Transverse colon (tissue), 4 donors: ENCODE data around the gene LIPN. TPM values are rescaled to one million over a fixed set of nuclear protein-coding genes. Genes with fewer than 3 reads are reported as not detected.

Experiments
- DNase-seq: peaks from one replicate; pipeline ENCODE4 v3.0.0-alpha.2; 2019
- H3K27ac ChIP-seq, 4 donors: fragments of 200-600 bp; sonication (generic); 2 replicates each; pipeline ENCODE4 v1.5.1; 2016 to 2018; ENCODE audit warnings: inconsistent platforms in 4 of 4
- H3K27me3 ChIP-seq: fragments of 200-600 bp; sonication (generic); 2 replicates; pipeline ENCODE4 v1.5.1; 2017; ENCODE audit warnings: inconsistent platforms
- H3K36me3 ChIP-seq, 4 donors: fragments of 200-600 bp; sonication (generic); 2 replicates each; pipeline ENCODE4 v1.5.1; 2017 to 2019; ENCODE audit warnings: inconsistent platforms in 4 of 4
- H3K4me1 ChIP-seq, 4 donors: fragments of 200-600 bp; sonication (generic); 2 replicates each; pipeline ENCODE4 v1.5.1; 2017 to 2020; ENCODE audit warnings: inconsistent platforms in 4 of 4
- H3K4me3 ChIP-seq, 4 donors: fragments of 200-600 bp; sonication (generic); 1 replicate in 1 of 4; 2 replicates in 3 of 4; pipeline versions ENCODE4 v1.5.1 to v1.6.1; 2017 to 2019; ENCODE audit warnings: inconsistent platforms in 4 of 4
- H3K9me3 ChIP-seq, 2 donors: fragments of 200-600 bp; sonication (generic); 2 replicates each; pipeline ENCODE4 v1.5.1; 2017 to 2019; ENCODE audit warnings: inconsistent platforms in 2 of 2
- CTCF ChIP-seq, 5 experiments: fragments of 200-600 bp in 3 of 5; fragments of 450-650 bp in 2 of 5; sonication (generic) in 3 of 5; IDR thresholded peaks; 1 replicate in 2 of 5; 2 replicates in 3 of 5; pipeline ENCODE4 v1.5.1; 2016 to 2017; ENCODE audit warnings: antibody characterized with exemption in 5 of 5, inconsistent platforms in 3 of 5, mild to moderate bottlenecking in 2 of 5, moderate library complexity in 1 of 5
- EP300 ChIP-seq: sonication (generic); formaldehyde crosslinking; IDR thresholded peaks from one replicate; pipeline ENCODE4 v1.6.1; 2017; ENCODE audit warnings: antibody characterized with exemption, low read depth
- POLR2A ChIP-seq: fragments of 450-650 bp; IDR thresholded peaks from one replicate; pipeline ENCODE4 v1.6.1; 2016; ENCODE audit warnings: antibody characterized with exemption, mild to moderate bottlenecking, moderate library complexity
- POLR2AphosphoS5 ChIP-seq, 3 donors: sonication (generic); formaldehyde crosslinking; IDR thresholded peaks; one replicate each; pipeline ENCODE4 v1.6.1; 2016; ENCODE audit warnings: antibody characterized with exemption in 3 of 3
- WGBS, 2 donors: methylation state at CpG; one replicate each; pipeline ENCODE4 v1.1.5; 2018; ENCODE audit warnings: low coverage in 1 of 2; 5-methylcytosine and 5-hydroxymethylcytosine counted together
- in situ Hi-C, 4 donors: fragments of 200-750 bp; cut with MboI; loops; one replicate each; pipeline versions ENCODE4 v1.15.0 to v1.15.1; 2017; ENCODE audit warnings: low sequenced_read_pairs in 3 of 4, low pct_ligation_motif_present in 1 of 4, low pct_unique_long_range_greater_than_20kb in 1 of 4
- intact Hi-C: fragments of 100-400 bp; cut with DNase I; formaldehyde crosslinking; loops from one replicate; pipeline ENCODE4 v1.15.1; 2023; ENCODE audit warnings: low total_unique reads
- total RNA-seq, 4 donors: library from RNA; depleted of rRNA; stranded (reverse); fragments of >200 nt; gene quantifications; one replicate each; pipeline ENCODE4 v1.1.0, GENCODE V29; 2016

The LIPN gene
- total RNA-seq, 4 donors from 2014 or later: 0.48 TPM; not detected in 3

- intact Hi-C loops: no loop called here
- H3K36me3 ChIP-seq: no peaks in the 10 kb centered on the region
- in situ Hi-C loops: no loop called here
- H3K4me3 ChIP-seq: no peak overlapping the region
- no peaks in the 10 kb centered on the region for H3K4me1 ChIP-seq
- no peak for TF ChIP-seq POLR2AphosphoS5 (IDR thresholded peaks at IDR 0.05)
- TF ChIP-seq POLR2A: no peak
- TF ChIP-seq EP300: no peak
- TF ChIP-seq CTCF (IDR thresholded peaks at IDR 0.05): no peak
- H3K27ac ChIP-seq: no peak overlapping the region
- no peaks in the 10 kb centered on the region for H3K27me3 ChIP-seq
- no peaks in the 10 kb centered on the region for H3K9me3 ChIP-seq
- DNase-seq: no peak
These were observed 29.1 kb downstream of the LIPN start for GRCh38 chr10:88788924-88789323.

GRCh38 chr10:88791924-88792323 lies 32.1 kb downstream of the LIPN start:
- in situ Hi-C loops: no loop called here
- Histone ChIP-seq H3K27ac (no peak overlapping the region), H3K4me3 (no peak overlapping the region), H3K4me1 (no peaks in the 10 kb centered on the region), H3K36me3 (no peaks in the 10 kb centered on the region), H3K27me3 (no peaks in the 10 kb centered on the region), H3K9me3 (no peaks in the 10 kb centered on the region)
- TF ChIP-seq EP300: no peak
- TF ChIP-seq CTCF (IDR thresholded peaks at IDR 0.05): peak; percentile 34 to 47 (median 35)
- WGBS, 2 donors: 60 to 67% methylated on average over 2 of the region's 2 CpGs
- no peak for DNase-seq
- intact Hi-C loops: no loop called here

GRCh38 chr10:88792661-88793060 lies 32.8 kb downstream of the LIPN start:
- DNase-seq: peak; percentile 10
- Histone ChIP-seq H3K9me3 (no peaks in the 10 kb centered on the region), H3K36me3 (no peaks in the 10 kb centered on the region), H3K27me3 (no peaks in the 10 kb centered on the region), H3K4me3 (no peak overlapping the region), H3K4me1 (no peaks in the 10 kb centered on the region), H3K27ac (no peak overlapping the region)
- in situ Hi-C loops (no loop called here), intact Hi-C loops (no loop called here)
- TF ChIP-seq CTCF (IDR thresholded peaks at IDR 0.05) (no peak), EP300 (no peak), POLR2AphosphoS5 (IDR thresholded peaks at IDR 0.05) (no peak), POLR2A (no peak)
- WGBS, 2 donors: 79 to 85% methylated on average over 3 to 4 of the region's 4 CpGs

GRCh38 chr10:88793712-88794299 lies 34.0 kb downstream of the LIPN start:
- Histone ChIP-seq H3K27ac (no peak overlapping the region), H3K9me3 (no peaks in the 10 kb centered on the region), H3K36me3 (no peaks in the 10 kb centered on the region), H3K4me3 (no peak overlapping the region), H3K4me1 (no peaks in the 10 kb centered on the region), H3K27me3 (no peaks in the 10 kb centered on the region)
- intact Hi-C loops (no loop called here), in situ Hi-C loops (no loop called here)
- TF ChIP-seq CTCF (IDR thresholded peaks at IDR 0.05) (no peak), POLR2A (no peak), EP300 (no peak), POLR2AphosphoS5 (IDR thresholded peaks at IDR 0.05) (no peak)
- DNase-seq: no peak
- 33 to 49% methylated on average over 2 of the region's 2 CpGs for WGBS, 2 donors
